ENCODE data around the gene MB21D2. TPM values are rescaled to one million over a fixed set of nuclear protein-coding genes. Genes with fewer than 3 reads are reported as not detected.
"Not testable (repeated sequence)": the region's sequence is repeated elsewhere in the genome, so short reads cannot be mapped to it uniquely, and the experiment has no call there.

Gene MB21D2
- total RNA-seq, 1 donor from 2014 or later: 9.8 TPM

- DNase-seq (ENCODE audit: low read depth, low spot score): no peak
Observed at GRCh38 chr3:192812743-192813383, 104.8 kb downstream of the MB21D2 start.

- DNase-seq (ENCODE audit: low read depth, low spot score): no peak
Observed at GRCh38 chr3:192805711-192806110, 111.9 kb downstream of the MB21D2 start.

GRCh38 chr3:192804502-192804901, 113.2 kb downstream of the MB21D2 start:
- no peak for DNase-seq (ENCODE audit: low read depth, low spot score)

GRCh38 chr3:192802957-192803899, 114.4 kb downstream of the MB21D2 start:
- no peak for DNase-seq (ENCODE audit: low read depth, low spot score)

GRCh38 chr3:192801985-192802384, 115.7 kb downstream of the MB21D2 start:
- DNase-seq (ENCODE audit: low read depth, low spot score): no peak

- DNase-seq (ENCODE audit: low read depth, low spot score): no peak
Observed at GRCh38 chr3:192799721-192800120, 117.9 kb downstream of the MB21D2 start.

- no peak for DNase-seq (ENCODE audit: low read depth, low spot score)
Observed at GRCh38 chr3:192795021-192795420, 122.6 kb downstream of the MB21D2 start.

- DNase-seq (ENCODE audit: low read depth, low spot score): no peak
Observed at GRCh38 chr3:192794216-192794615, 123.4 kb downstream of the MB21D2 start.

GRCh38 chr3:192788816-192789515, 128.7 kb downstream of the MB21D2 start:
- not testable (repeated sequence) for DNase-seq (ENCODE audit: low read depth, low spot score)

- DNase-seq (ENCODE audit: low read depth, low spot score): no peak
Observed at GRCh38 chr3:192778508-192778907, 139.1 kb downstream of the MB21D2 start.

- DNase-seq (ENCODE audit: low read depth, low spot score): not testable (repeated sequence)
Observed at GRCh38 chr3:192774341-192774740, 143.3 kb downstream of the MB21D2 start.

GRCh38 chr3:192772240-192772894, 145.3 kb downstream of the MB21D2 start:
- no peak for DNase-seq (ENCODE audit: low read depth, low spot score)

- DNase-seq (ENCODE audit: low read depth, low spot score): no peak
Observed at GRCh38 chr3:192758654-192759053, 159.0 kb downstream of the MB21D2 start.

- no peak for DNase-seq (ENCODE audit: low read depth, low spot score)
Observed at GRCh38 chr3:192751148-192751547, 166.5 kb downstream of the MB21D2 start.

- no peak for DNase-seq (ENCODE audit: low read depth, low spot score)
Observed at GRCh38 chr3:192750201-192750600, 167.5 kb downstream of the MB21D2 start.

- no peak for DNase-seq (ENCODE audit: low read depth, low spot score)
Observed at GRCh38 chr3:192747746-192748145, 169.9 kb downstream of the MB21D2 start.

- DNase-seq (ENCODE audit: low read depth, low spot score): no peak
Observed at GRCh38 chr3:192747145-192747544, 170.5 kb downstream of the MB21D2 start.
